ENCODE measurements around the gene SKAP1.
"Not testable (repeated sequence)": the region's sequence is repeated elsewhere in the genome, so short reads cannot be mapped to it uniquely, and the experiment has no call there.

DNA sequence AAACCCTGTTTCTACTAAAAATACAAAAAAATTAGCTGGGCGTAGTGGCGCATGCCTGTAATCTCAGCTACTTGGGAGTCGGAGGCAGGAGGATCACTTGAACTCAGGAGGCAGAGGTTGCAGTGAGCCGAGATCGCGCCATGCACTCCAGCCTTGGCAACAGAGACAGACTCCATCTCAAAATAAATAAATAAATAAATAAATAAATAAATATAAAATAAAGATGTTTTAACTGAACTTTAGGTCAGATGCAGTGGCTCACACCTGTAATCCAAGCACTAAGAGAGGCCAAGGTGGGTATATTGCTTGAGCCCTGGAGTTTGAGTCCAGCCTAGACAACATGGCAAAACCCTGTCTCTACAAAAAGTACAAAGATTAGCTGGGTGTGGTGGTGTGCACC lies 61.0 kb downstream of the SKAP1 start:
- TF ChIP-seq, protein P1, sequence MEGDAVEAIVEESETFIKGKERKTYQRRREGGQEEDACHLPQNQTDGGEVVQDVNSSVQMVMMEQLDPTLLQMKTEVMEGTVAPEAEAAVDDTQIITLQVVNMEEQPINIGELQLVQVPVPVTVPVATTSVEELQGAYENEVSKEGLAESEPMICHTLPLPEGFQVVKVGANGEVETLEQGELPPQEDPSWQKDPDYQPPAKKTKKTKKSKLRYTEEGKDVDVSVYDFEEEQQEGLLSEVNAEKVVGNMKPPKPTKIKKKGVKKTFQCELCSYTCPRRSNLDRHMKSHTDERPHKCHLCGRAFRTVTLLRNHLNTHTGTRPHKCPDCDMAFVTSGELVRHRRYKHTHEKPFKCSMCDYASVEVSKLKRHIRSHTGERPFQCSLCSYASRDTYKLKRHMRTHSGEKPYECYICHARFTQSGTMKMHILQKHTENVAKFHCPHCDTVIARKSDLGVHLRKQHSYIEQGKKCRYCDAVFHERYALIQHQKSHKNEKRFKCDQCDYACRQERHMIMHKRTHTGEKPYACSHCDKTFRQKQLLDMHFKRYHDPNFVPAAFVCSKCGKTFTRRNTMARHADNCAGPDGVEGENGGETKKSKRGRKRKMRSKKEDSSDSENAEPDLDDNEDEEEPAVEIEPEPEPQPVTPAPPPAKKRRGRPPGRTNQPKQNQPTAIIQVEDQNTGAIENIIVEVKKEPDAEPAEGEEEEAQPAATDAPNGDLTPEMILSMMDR (IDR thresholded peaks at IDR 0.05; ENCODE audit: insufficient read depth, low read length) = not testable (repeated sequence)
- TF ChIP-seq POLR2AphosphoS5 (IDR thresholded peaks at IDR 0.05; ENCODE audit: low read depth); GABPA (IDR thresholded peaks at IDR 0.05; ENCODE audit: low read depth); SPI1 (IDR thresholded peaks at IDR 0.05; ENCODE audit: borderline replicate concordance, low read depth): not testable (repeated sequence)
- TF ChIP-seq, protein P2, sequence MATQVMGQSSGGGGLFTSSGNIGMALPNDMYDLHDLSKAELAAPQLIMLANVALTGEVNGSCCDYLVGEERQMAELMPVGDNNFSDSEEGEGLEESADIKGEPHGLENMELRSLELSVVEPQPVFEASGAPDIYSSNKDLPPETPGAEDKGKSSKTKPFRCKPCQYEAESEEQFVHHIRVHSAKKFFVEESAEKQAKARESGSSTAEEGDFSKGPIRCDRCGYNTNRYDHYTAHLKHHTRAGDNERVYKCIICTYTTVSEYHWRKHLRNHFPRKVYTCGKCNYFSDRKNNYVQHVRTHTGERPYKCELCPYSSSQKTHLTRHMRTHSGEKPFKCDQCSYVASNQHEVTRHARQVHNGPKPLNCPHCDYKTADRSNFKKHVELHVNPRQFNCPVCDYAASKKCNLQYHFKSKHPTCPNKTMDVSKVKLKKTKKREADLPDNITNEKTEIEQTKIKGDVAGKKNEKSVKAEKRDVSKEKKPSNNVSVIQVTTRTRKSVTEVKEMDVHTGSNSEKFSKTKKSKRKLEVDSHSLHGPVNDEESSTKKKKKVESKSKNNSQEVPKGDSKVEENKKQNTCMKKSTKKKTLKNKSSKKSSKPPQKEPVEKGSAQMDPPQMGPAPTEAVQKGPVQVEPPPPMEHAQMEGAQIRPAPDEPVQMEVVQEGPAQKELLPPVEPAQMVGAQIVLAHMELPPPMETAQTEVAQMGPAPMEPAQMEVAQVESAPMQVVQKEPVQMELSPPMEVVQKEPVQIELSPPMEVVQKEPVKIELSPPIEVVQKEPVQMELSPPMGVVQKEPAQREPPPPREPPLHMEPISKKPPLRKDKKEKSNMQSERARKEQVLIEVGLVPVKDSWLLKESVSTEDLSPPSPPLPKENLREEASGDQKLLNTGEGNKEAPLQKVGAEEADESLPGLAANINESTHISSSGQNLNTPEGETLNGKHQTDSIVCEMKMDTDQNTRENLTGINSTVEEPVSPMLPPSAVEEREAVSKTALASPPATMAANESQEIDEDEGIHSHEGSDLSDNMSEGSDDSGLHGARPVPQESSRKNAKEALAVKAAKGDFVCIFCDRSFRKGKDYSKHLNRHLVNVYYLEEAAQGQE (IDR thresholded peaks at IDR 0.05; ENCODE audit: insufficient replicate concordance, low read depth) = not testable (repeated sequence)

Measured in HL-60 (cell line).